Upper lobe of left lung (tissue), 6 donors: Measurements from ENCODE around the gene LYRM7. TPM values are rescaled to one million over a fixed set of nuclear protein-coding genes. Genes with fewer than 3 reads are reported as not detected.

Source experiments
- ATAC-seq, 2 donors: fragments of 200-7000 bp; cut with Tn5 transposase; one replicate each; pipeline ENCODE4 v1.9.1; 2022; ENCODE audit warnings: mild to moderate bottlenecking in 2 of 2, moderate library complexity in 2 of 2; ENCODE audit not compliant: low FRiP score in 2 of 2
- DNase-seq, 2 donors: peaks; one replicate each; pipeline ENCODE4 v3.0.0-alpha.2; 2019 to 2020
- H3K27ac ChIP-seq, 4 donors: fragments of 200-600 bp; sonication (generic); one replicate each; pipeline ENCODE4 v1.5.1; 2016 to 2019
- H3K27me3 ChIP-seq, 4 donors: fragments of 200-600 bp; sonication (generic); one replicate each; pipeline ENCODE4 v1.5.1; 2017 to 2019
- H3K36me3 ChIP-seq, 4 donors: fragments of 200-600 bp; sonication (generic); one replicate each; pipeline ENCODE4 v1.5.1; 2016 to 2019
- H3K4me1 ChIP-seq, 4 donors: fragments of 200-600 bp; sonication (generic); one replicate each; pipeline ENCODE4 v1.5.1; 2018 to 2019
- H3K4me3 ChIP-seq, 4 donors: fragments of 200-600 bp; sonication (generic); one replicate each; pipeline ENCODE4 v1.5.1; 2017 to 2019; ENCODE audit warnings: mild to moderate bottlenecking in 2 of 4, moderate library complexity in 1 of 4
- H3K9me3 ChIP-seq, 4 donors: fragments of 200-600 bp; sonication (generic); one replicate each; pipeline ENCODE4 v1.5.1; 2018 to 2019
- CTCF ChIP-seq, 6 experiments: fragments of 450-650 bp in 4 of 6; fragments of 200-600 bp in 2 of 6; sonication (generic) in 2 of 6; IDR thresholded peaks; one replicate each; pipeline ENCODE4 v1.5.1; 2016 to 2019; ENCODE audit warnings: antibody characterized with exemption in 6 of 6
- EP300 ChIP-seq, 4 donors: sonication (generic); formaldehyde crosslinking; IDR thresholded peaks; one replicate each; pipeline ENCODE4 v1.5.1; 2017; ENCODE audit warnings: antibody characterized with exemption in 4 of 4, control low read depth in 2 of 4
- POLR2A ChIP-seq, 4 donors: fragments of 450-650 bp; IDR thresholded peaks; one replicate each; pipeline ENCODE4 v1.5.1; 2016 to 2017; ENCODE audit warnings: antibody characterized with exemption in 4 of 4, mild to moderate bottlenecking in 2 of 4
- POLR2AphosphoS5 ChIP-seq, 2 donors: sonication (generic); formaldehyde crosslinking; IDR thresholded peaks; one replicate each; pipeline ENCODE4 v1.5.1; 2017; ENCODE audit warnings: antibody characterized with exemption in 2 of 2
- WGBS, 2 donors: methylation state at CpG; one replicate each; pipeline ENCODE4 v1.1.5; 2017 to 2018; 5-methylcytosine and 5-hydroxymethylcytosine counted together
- total RNA-seq, 6 donors: library from RNA; depleted of rRNA in 4 of 6; stranded (reverse); fragments of >200 nt in 4 of 6; gene quantifications; one replicate each; pipeline versions ENCODE4 v1.1.0 to v1.2.1, GENCODE V29; 2016 to 2021
- donor health status: DM: no; HTN: no; CAD: no; lungs with moderate emphysema.
- donor health status: DM: no; HTN: yes; CAD: no; lungs with severe emphysema.

The LYRM7 gene
- total RNA-seq, 6 donors from 2014 or later: 1.7 to 7.1 (median 4.2) TPM

DNA sequence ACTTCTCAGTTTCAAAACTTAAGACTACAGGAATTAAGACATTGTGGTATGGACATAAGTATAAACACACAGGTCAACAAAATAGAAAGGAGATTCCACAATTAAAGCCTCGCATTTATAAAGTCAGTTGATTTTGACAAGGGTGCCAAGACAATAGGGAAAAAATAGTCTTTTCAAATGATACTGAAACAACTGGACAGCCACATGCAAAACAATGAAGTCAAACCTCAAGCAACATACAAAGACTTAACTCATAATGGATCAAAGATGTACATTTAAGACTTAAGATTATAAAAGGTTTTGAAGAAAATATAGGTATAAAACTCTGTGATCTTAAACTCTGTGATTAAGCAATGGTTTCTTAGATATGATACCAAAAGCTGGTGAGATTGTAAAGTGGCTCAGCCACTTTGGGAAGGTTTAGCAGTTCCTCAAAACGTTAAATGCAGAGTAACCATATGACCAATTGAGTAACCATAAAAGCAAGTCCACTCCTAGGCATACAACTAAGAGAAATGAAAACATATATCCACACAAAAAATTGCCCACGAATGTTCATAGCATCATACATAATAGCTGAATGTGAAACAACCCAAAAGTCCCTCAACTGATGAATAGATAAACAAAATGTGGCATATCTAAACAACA is 27.6 kb upstream of the LYRM7 start:
- no peaks in the 10 kb centered on the region for H3K4me1 ChIP-seq
- no peak for ATAC-seq
- no peaks in the 10 kb centered on the region for H3K27me3 ChIP-seq
- H3K9me3 ChIP-seq: no peaks in the 10 kb centered on the region
- H3K27ac ChIP-seq: no peak overlapping the region
- DNase-seq: no peak
- TF ChIP-seq POLR2A (IDR thresholded peaks at IDR 0.05): no peak
- TF ChIP-seq EP300 (IDR thresholded peaks at IDR 0.05): no peak
- TF ChIP-seq POLR2AphosphoS5 (IDR thresholded peaks at IDR 0.05): no peak
- TF ChIP-seq CTCF (IDR thresholded peaks at IDR 0.05): no peak
- 55% methylated on average over 3 of the region's 3 CpGs for WGBS, 2 donors
- no peak overlapping the region for H3K4me3 ChIP-seq
- H3K36me3 ChIP-seq: no peaks in the 10 kb centered on the region

DNA sequence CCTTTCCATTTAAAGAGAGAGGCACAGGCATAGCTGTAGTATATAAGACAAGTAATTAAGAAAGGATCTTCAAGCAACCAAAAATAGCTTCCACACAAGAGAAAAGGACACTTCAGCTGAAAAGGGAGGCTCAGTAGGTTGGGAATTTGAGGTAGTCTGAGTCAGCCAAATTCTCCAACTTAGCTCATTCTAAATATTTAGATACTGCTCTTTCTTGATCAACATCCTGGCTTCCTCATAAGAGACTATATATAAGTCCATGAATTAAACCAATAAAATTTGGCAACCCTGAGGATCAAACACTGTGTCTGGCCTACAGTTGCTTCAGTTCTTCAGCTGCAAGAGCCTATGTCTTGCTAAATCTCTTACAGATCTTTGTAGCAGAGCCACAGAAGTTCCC is 23.5 kb upstream of the LYRM7 start:
- Histone ChIP-seq H3K27ac (no peak overlapping the region), H3K4me3 (no peak overlapping the region), H3K36me3 (no peaks in the 10 kb centered on the region), H3K27me3 (no peaks in the 10 kb centered on the region), H3K4me1 (no peaks in the 10 kb centered on the region), H3K9me3 (no peaks in the 10 kb centered on the region)
- no peak for DNase-seq
- TF ChIP-seq POLR2AphosphoS5 (IDR thresholded peaks at IDR 0.05): no peak
- TF ChIP-seq POLR2A (IDR thresholded peaks at IDR 0.05): no peak
- TF ChIP-seq CTCF (IDR thresholded peaks at IDR 0.05): no peak
- no peak for TF ChIP-seq EP300 (IDR thresholded peaks at IDR 0.05)
- ATAC-seq: no peak

DNA sequence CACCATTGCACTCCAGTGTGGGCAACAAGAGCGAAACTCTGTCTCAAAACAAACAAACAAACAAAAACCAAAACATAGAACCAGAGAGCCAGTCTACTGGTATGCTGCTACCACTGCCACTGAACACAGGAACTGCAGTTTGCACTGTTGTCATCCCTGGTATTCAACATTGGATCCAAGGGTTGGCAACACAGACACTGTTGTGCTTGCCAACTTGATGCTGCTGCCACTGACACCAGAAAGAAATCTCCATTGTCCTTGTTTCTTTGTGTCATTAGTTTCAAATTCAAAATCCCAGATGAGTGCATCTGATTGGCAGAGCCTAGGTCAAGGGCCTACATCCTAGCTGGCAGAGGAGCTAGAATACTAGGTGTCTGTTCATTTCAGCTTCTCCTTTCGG is 21.9 kb upstream of the LYRM7 start:
- H3K36me3 ChIP-seq: no peaks in the 10 kb centered on the region
- no peak overlapping the region for H3K27ac ChIP-seq
- H3K4me3 ChIP-seq: no peak overlapping the region
- no peaks in the 10 kb centered on the region for H3K9me3 ChIP-seq
- no peaks in the 10 kb centered on the region for H3K4me1 ChIP-seq
- TF ChIP-seq POLR2AphosphoS5 (IDR thresholded peaks at IDR 0.05) (no peak), CTCF (IDR thresholded peaks at IDR 0.05) (no peak), POLR2A (IDR thresholded peaks at IDR 0.05) (no peak), EP300 (IDR thresholded peaks at IDR 0.05) (no peak)
- DNase-seq: no peak
- no peak for ATAC-seq
- 96 to 97% methylated on average over 2 of the region's 2 CpGs for WGBS, 2 donors
- H3K27me3 ChIP-seq: no peaks in the 10 kb centered on the region

DNA sequence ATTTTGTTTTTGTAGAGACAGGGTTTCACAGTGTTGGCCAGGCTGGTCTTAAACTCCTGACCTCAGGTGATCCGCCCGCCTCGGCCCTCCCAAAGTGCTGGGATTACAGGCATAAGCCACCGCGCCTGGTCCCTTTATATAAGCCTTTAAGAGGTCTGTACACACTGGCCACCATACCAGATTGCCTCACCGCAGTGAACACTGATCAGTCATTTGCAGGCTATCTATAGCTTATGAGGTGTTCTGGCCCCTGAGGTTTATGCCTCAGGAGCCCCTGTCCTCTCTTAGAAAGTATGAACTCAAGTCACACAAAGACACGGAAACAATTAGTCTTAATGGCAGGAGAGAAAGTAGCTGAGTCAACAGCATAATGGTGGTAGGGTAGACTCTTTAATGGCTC is 20.3 kb upstream of the LYRM7 start:
- Histone ChIP-seq H3K36me3 (no peaks in the 10 kb centered on the region), H3K27me3 (no peaks in the 10 kb centered on the region), H3K9me3 (no peaks in the 10 kb centered on the region), H3K4me3 (no peak overlapping the region), H3K4me1 (no peaks in the 10 kb centered on the region), H3K27ac (no peak overlapping the region)
- ATAC-seq (no peak), DNase-seq (no peak)
- 93 to 95% methylated on average over 6 to 7 of the region's 7 CpGs for WGBS, 2 donors
- TF ChIP-seq POLR2A (IDR thresholded peaks at IDR 0.05): no peak
- no peak for TF ChIP-seq EP300 (IDR thresholded peaks at IDR 0.05)
- TF ChIP-seq CTCF (IDR thresholded peaks at IDR 0.05): no peak
- no peak for TF ChIP-seq POLR2AphosphoS5 (IDR thresholded peaks at IDR 0.05)

DNA sequence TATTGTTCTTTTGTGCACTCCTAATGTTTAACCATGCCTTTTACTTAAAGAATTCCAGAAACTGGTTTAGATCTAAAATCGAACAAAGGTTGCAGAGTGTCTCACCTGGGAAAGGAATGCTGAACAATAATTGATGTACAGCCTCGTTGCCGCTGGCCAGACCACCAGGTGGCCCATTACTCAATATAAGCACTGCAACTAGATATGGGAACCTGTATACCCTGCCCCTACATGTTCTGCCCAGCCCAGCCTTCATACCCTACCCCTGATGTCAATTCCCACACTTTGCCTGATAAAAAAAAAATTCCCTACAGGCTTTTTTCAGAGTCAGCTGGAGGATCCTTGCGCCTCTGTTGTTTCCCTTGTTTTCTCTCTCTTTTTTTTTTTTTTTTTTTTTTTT is 19.5 kb upstream of the LYRM7 start:
- Histone ChIP-seq H3K27me3 (no peaks in the 10 kb centered on the region), H3K36me3 (peaks cover 0 to under 1% (median 0%) of the 10 kb centered on the region in 4 donors), H3K4me3 (no peak overlapping the region), H3K27ac (no peak overlapping the region), H3K4me1 (no peaks in the 10 kb centered on the region), H3K9me3 (no peaks in the 10 kb centered on the region)
- DNase-seq (no peak), ATAC-seq (no peak)
- 92 to 96% methylated on average over 4 of the region's 4 CpGs for WGBS, 2 donors
- TF ChIP-seq CTCF (IDR thresholded peaks at IDR 0.05): no peak
- no peak for TF ChIP-seq EP300 (IDR thresholded peaks at IDR 0.05)
- no peak for TF ChIP-seq POLR2AphosphoS5 (IDR thresholded peaks at IDR 0.05)
- no peak for TF ChIP-seq POLR2A (IDR thresholded peaks at IDR 0.05)
